Naive B cell (primary cell): ENCODE measurements around the gene SPHK2. TPM values are rescaled to one million over a fixed set of nuclear protein-coding genes. Genes with fewer than 3 reads are reported as not detected.

ENCODE experiments used
- ATAC-seq, 2 donors: fragments of 150-1000 bp; cut with Tn5 transposase; 2 replicates each; pipeline ENCODE4 v1.10.0; 2021; ENCODE audit warnings: low read depth in 2 of 2, mild to moderate bottlenecking in 2 of 2, moderate library complexity in 2 of 2
- DNase-seq: peaks from one replicate; pipeline ENCODE4 v3.0.0; 2022
- H3K27ac Mint-ChIP-seq, 6 donors: one replicate each; pipeline ENCODE4 v1.8.0; 2020 to 2022; ENCODE audit warnings: mild to moderate bottlenecking in 6 of 6, mixed read lengths in 6 of 6, moderate library complexity in 5 of 6, inconsistent platforms in 2 of 6
- H3K27me3 Mint-ChIP-seq, 3 donors: one replicate each; pipeline ENCODE4 v1.8.0; 2021 to 2022; ENCODE audit warnings: mixed read lengths in 3 of 3, mild to moderate bottlenecking in 1 of 3
- H3K36me3 Mint-ChIP-seq, 2 donors: one replicate each; pipeline ENCODE4 v1.8.0; 2020 to 2022; ENCODE audit warnings: mixed read lengths in 2 of 2, inconsistent platforms in 1 of 2, mild to moderate bottlenecking in 1 of 2
- H3K4me1 Mint-ChIP-seq, 3 donors: one replicate each; pipeline ENCODE4 v1.8.0; 2020 to 2022; ENCODE audit warnings: mixed read lengths in 3 of 3, inconsistent platforms in 1 of 3, mild to moderate bottlenecking in 1 of 3, moderate library complexity in 1 of 3
- H3K4me3 Mint-ChIP-seq, 8 donors: one replicate each; pipeline ENCODE4 v1.8.0; 2020 to 2022; ENCODE audit warnings: mild to moderate bottlenecking in 8 of 8, mixed read lengths in 8 of 8, moderate library complexity in 8 of 8, inconsistent platforms in 2 of 8
- H3K9me3 Mint-ChIP-seq, 7 donors: one replicate each; pipeline ENCODE4 v1.8.0; 2020 to 2022; ENCODE audit warnings: mixed read lengths in 7 of 7, mild to moderate bottlenecking in 5 of 7, inconsistent platforms in 2 of 7, moderate library complexity in 1 of 7
- polyA plus RNA-seq, 6 donors: library from polyadenylated mRNA; unstranded; fragments of 300-500 nt; fragmentation: Illumina TruSeq; gene quantifications; one replicate each; pipeline ENCODE4 v1.2.3, GENCODE V29; 2021; ENCODE audit warnings: low read depth in 6 of 6

Gene SPHK2
- polyA plus RNA-seq, 6 donors from 2014 or later = 5.6 to 16.5 (median 10.8) TPM

- no peaks in the 10 kb centered on the region for H3K9me3 Mint-ChIP-seq
- H3K4me1 Mint-ChIP-seq = peaks cover 34 to 49% (median 39%) of the 10 kb centered on the region in 3 donors
- H3K27ac Mint-ChIP-seq = peak overlapping the region; percentile 75 to 97 (median 94)
- peak overlapping the region; percentile 79 to 97 (median 90) for H3K4me3 Mint-ChIP-seq
- no peak for DNase-seq
- H3K27me3 Mint-ChIP-seq = no peaks in the 10 kb centered on the region
- H3K36me3 Mint-ChIP-seq = peaks cover 5 to 7% of the 10 kb centered on the region in 2 donors
- ATAC-seq = no peak
These were observed 4.3 kb downstream of the SPHK2 start for GRCh38 chr19:48623556-48624066.

GRCh38 chr19:48624067-48624594 is 4.8 kb downstream of the SPHK2 start:
- Mint-ChIP-seq H3K27me3 (no peaks in the 10 kb centered on the region), H3K27ac (peak overlapping the region; percentile 75 to 97 (median 94)), H3K4me3 (peak overlapping the region; percentile 79 to 97 (median 90)), H3K9me3 (no peaks in the 10 kb centered on the region), H3K4me1 (peaks cover 32 to 46% (median 38%) of the 10 kb centered on the region in 3 donors), H3K36me3 (peaks cover 5 to 7% of the 10 kb centered on the region in 2 donors)
- DNase-seq (peak; percentile 94), ATAC-seq (peak; percentile 72 to 73)

GRCh38 chr19:48624791-48625723 is 5.8 kb downstream of the SPHK2 start:
- DNase-seq (no peak), ATAC-seq (no peak)
- H3K4me1 Mint-ChIP-seq = peaks cover 26 to 38% (median 30%) of the 10 kb centered on the region in 3 donors
- peaks cover 5 to 7% of the 10 kb centered on the region in 2 donors for H3K36me3 Mint-ChIP-seq
- H3K4me3 Mint-ChIP-seq = peak overlapping the region; percentile 6 to 81 (median 68)
- no peaks in the 10 kb centered on the region for H3K9me3 Mint-ChIP-seq
- peak overlapping the region in 3 of 6 donors; percentile 11 to 91 (median 89) for H3K27ac Mint-ChIP-seq
- H3K27me3 Mint-ChIP-seq = no peaks in the 10 kb centered on the region

GRCh38 chr19:48625891-48626327 is 6.6 kb downstream of the SPHK2 start:
- H3K27ac Mint-ChIP-seq = no peak overlapping the region
- H3K4me1 Mint-ChIP-seq = peaks cover 26 to 43% (median 26%) of the 10 kb centered on the region in 3 donors

GRCh38 chr19:48627201-48627864 is 8.0 kb downstream of the SPHK2 start:
- Mint-ChIP-seq H3K4me1 (peaks cover 26 to 47% (median 30%) of the 10 kb centered on the region in 3 donors), H3K9me3 (no peaks in the 10 kb centered on the region), H3K27ac (peak overlapping the region in 1 of 6 donors; percentile 66), H3K27me3 (no peaks in the 10 kb centered on the region), H3K36me3 (peaks cover 5 to 7% of the 10 kb centered on the region in 2 donors), H3K4me3 (peak overlapping the region in 1 of 8 donors; percentile 55)
- ATAC-seq = no peak
- no peak for DNase-seq

More at GRCh38 chr19:48625891-48626327, 6.6 kb downstream of the SPHK2 start:
- no peak for DNase-seq
- peak overlapping the region in 1 of 8 donors; percentile 28 for H3K4me3 Mint-ChIP-seq
- H3K9me3 Mint-ChIP-seq = no peaks in the 10 kb centered on the region
- ATAC-seq = no peak
- H3K27me3 Mint-ChIP-seq = no peaks in the 10 kb centered on the region
- H3K36me3 Mint-ChIP-seq = peaks cover 5 to 7% of the 10 kb centered on the region in 2 donors

GRCh38 chr19:48627865-48628314 is 8.6 kb downstream of the SPHK2 start:
- H3K36me3 Mint-ChIP-seq = peaks cover 5 to 7% of the 10 kb centered on the region in 2 donors

GRCh38 chr19:48628486-48629296 is 9.4 kb downstream of the SPHK2 start:
- DNase-seq (no peak), ATAC-seq (no peak)
- Mint-ChIP-seq H3K9me3 (no peaks in the 10 kb centered on the region), H3K4me1 (peaks cover 20 to 43% (median 33%) of the 10 kb centered on the region in 3 donors), H3K36me3 (peaks cover 3 to 5% of the 10 kb centered on the region in 2 donors), H3K4me3 (no peak overlapping the region), H3K27me3 (no peaks in the 10 kb centered on the region), H3K27ac (no peak overlapping the region)

More at GRCh38 chr19:48627865-48628314, 8.6 kb downstream of the SPHK2 start:
- no peak for ATAC-seq
- H3K4me1 Mint-ChIP-seq = peaks cover 23 to 43% (median 31%) of the 10 kb centered on the region in 3 donors
- no peaks in the 10 kb centered on the region for H3K27me3 Mint-ChIP-seq
- no peak for DNase-seq
- H3K27ac Mint-ChIP-seq = peak overlapping the region in 1 of 6 donors; percentile 66
- H3K9me3 Mint-ChIP-seq = no peaks in the 10 kb centered on the region
- H3K4me3 Mint-ChIP-seq = no peak overlapping the region

DNA sequence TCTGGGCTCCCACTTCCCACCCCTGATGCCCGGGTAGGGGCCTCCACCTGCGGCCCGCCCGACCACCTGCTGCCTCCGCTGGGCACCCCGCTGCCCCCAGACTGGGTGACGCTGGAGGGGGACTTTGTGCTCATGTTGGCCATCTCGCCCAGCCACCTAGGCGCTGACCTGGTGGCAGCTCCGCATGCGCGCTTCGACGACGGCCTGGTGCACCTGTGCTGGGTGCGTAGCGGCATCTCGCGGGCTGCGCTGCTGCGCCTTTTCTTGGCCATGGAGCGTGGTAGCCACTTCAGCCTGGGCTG is 9.9 kb downstream of the SPHK2 start:
- ATAC-seq (no peak), DNase-seq (no peak)
- Mint-ChIP-seq H3K9me3 (no peaks in the 10 kb centered on the region), H3K4me1 (peaks cover 17 to 41% (median 33%) of the 10 kb centered on the region in 3 donors), H3K36me3 (no peaks in the 10 kb centered on the region), H3K4me3 (no peak overlapping the region), H3K27me3 (no peaks in the 10 kb centered on the region), H3K27ac (no peak overlapping the region)

- DNase-seq (no peak), ATAC-seq (no peak)
- Mint-ChIP-seq H3K4me1 (peaks cover 14 to 41% (median 33%) of the 10 kb centered on the region in 3 donors), H3K27ac (peak overlapping the region in 3 of 6 donors; percentile 22 to 64 (median 39)), H3K9me3 (no peaks in the 10 kb centered on the region), H3K4me3 (no peak overlapping the region), H3K36me3 (no peaks in the 10 kb centered on the region), H3K27me3 (no peaks in the 10 kb centered on the region)
These were observed 10.4 kb downstream of the SPHK2 start for GRCh38 chr19:48629599-48630295.

- Mint-ChIP-seq H3K4me1 (peaks cover 15 to 39% (median 38%) of the 10 kb centered on the region in 3 donors), H3K27me3 (no peaks in the 10 kb centered on the region), H3K4me3 (no peak overlapping the region), H3K9me3 (no peaks in the 10 kb centered on the region), H3K36me3 (no peaks in the 10 kb centered on the region), H3K27ac (peak overlapping the region in 4 of 6 donors; percentile 39 to 79 (median 73))
- ATAC-seq = no peak
- DNase-seq = no peak
These were observed 11.2 kb downstream of the SPHK2 start for GRCh38 chr19:48630296-48631063.

DNA sequence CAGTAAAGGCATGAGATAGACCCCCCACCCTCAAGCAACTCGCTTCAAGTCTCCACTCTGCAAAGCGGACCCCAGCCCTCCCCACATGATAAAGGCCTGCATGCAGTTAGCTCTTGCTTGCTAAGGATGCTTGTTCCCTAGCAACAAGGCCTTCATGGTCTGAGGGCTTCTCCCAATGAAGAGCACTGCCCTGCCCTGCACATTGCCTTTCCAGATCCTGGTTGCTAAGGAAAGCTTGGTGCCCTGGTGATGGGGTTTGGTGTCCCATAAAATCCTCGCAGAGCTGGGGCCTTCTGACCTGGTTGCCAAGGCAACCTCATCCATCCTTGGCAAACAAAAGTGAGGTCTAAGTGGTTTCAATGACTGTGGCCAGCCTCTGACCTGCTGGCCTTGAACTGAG is 11.9 kb downstream of the SPHK2 start:
- ATAC-seq (no peak), DNase-seq (no peak)
- peaks cover 19 to 41% (median 39%) of the 10 kb centered on the region in 3 donors for H3K4me1 Mint-ChIP-seq
- H3K4me3 Mint-ChIP-seq = no peak overlapping the region
- H3K36me3 Mint-ChIP-seq = peaks cover 0 to 6% of the 10 kb centered on the region in 2 donors
- H3K9me3 Mint-ChIP-seq = no peaks in the 10 kb centered on the region
- H3K27ac Mint-ChIP-seq = peak overlapping the region in 1 of 6 donors; percentile 76
- no peaks in the 10 kb centered on the region for H3K27me3 Mint-ChIP-seq
